ENCODE results near the gene EPHB3. TPM values are rescaled to one million over a fixed set of nuclear protein-coding genes. Genes with fewer than 3 reads are reported as not detected.

EPHB3 gene
- total RNA-seq, 1 donor from 2014 or later, result 0.92 TPM

DNA sequence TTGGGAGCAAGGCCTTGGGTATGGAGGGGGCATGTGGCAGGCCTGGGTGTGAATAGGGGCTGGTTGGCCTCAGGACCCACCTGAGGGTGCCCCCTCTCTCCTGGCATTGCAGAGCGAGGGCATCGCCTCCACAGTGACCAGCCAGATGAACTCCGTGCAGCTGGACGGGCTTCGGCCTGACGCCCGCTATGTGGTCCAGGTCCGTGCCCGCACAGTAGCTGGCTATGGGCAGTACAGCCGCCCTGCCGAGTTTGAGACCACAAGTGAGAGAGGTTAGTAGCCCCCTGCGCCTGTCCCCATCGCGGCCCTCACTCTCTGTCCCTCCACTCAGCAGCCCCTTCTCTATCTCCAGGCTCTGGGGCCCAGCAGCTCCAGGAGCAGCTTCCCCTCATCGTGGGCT is 16.0 kb downstream of the EPHB3 start:
- no peak for DNase-seq (ENCODE audit: low read depth)
- TF ChIP-seq, protein P1, sequence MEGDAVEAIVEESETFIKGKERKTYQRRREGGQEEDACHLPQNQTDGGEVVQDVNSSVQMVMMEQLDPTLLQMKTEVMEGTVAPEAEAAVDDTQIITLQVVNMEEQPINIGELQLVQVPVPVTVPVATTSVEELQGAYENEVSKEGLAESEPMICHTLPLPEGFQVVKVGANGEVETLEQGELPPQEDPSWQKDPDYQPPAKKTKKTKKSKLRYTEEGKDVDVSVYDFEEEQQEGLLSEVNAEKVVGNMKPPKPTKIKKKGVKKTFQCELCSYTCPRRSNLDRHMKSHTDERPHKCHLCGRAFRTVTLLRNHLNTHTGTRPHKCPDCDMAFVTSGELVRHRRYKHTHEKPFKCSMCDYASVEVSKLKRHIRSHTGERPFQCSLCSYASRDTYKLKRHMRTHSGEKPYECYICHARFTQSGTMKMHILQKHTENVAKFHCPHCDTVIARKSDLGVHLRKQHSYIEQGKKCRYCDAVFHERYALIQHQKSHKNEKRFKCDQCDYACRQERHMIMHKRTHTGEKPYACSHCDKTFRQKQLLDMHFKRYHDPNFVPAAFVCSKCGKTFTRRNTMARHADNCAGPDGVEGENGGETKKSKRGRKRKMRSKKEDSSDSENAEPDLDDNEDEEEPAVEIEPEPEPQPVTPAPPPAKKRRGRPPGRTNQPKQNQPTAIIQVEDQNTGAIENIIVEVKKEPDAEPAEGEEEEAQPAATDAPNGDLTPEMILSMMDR (conservative IDR thresholded peaks at IDR 0.05; ENCODE audit: low read depth, low read length), result no peak
- H3K4me3 ChIP-seq (ENCODE audit: low read depth, low read length), result no peak overlapping the region

DNA sequence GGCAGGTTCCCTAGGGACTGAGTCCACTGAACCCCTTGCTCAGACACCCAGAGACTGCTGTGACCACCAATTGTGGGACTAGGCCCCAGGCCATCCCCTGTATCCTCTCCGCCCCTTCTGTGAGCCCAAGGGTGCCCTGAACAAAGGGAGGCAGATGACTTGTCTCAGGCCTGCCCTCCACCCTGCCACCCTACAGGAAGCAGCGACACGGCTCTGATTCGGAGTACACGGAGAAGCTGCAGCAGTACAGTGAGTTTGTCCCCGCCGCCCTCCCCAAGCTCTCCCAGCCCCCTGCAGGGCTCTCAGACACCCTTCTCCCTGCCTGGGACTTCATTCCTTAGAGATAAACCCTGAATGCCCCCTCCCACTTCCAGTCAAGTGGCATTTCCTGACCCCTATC is 16.6 kb downstream of the EPHB3 start:
- TF ChIP-seq, protein P1 (conservative IDR thresholded peaks at IDR 0.05; ENCODE audit: low read depth, low read length), result no peak
- no peak for DNase-seq (ENCODE audit: low read depth)
- H3K4me3 ChIP-seq (ENCODE audit: low read depth, low read length), result no peak overlapping the region

DNA sequence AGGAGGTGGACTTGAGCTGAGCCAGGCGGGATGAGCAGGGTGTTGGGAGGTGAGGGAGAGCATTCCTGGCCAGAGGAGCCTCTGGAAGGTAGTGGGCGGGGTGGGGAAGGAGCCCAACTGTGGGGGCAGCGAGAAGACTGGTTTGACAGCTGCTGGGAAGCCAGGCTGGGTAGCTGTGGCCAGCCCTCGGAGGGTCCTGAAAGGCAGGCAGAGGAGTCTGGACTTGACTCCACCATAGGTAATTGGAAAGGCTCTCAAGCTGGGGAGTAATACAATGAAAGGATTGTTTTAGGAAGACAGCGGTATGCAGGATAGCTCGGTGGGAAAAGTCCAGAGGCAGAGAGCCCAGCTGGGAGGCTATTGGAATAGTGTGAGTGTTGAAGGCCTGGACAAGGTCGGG is 17.2 kb downstream of the EPHB3 start:
- TF ChIP-seq, protein P1 (conservative IDR thresholded peaks at IDR 0.05; ENCODE audit: low read depth, low read length), result no peak
- no peak for DNase-seq (ENCODE audit: low read depth)
- H3K4me3 ChIP-seq (ENCODE audit: low read depth, low read length), result no peak overlapping the region

DNA sequence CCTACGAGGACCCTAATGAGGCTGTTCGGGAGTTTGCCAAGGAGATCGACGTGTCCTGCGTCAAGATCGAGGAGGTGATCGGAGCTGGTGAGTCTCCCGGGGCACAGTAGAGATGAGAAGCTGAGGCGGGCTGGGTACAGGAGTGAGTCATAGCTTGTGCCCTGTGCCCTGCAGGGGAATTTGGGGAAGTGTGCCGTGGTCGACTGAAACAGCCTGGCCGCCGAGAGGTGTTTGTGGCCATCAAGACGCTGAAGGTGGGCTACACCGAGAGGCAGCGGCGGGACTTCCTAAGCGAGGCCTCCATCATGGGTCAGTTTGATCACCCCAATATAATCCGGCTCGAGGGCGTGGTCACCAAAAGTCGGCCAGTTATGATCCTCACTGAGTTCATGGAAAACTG is 17.9 kb downstream of the EPHB3 start:
- no peak for DNase-seq (ENCODE audit: low read depth)
- TF ChIP-seq, protein P1 (conservative IDR thresholded peaks at IDR 0.05; ENCODE audit: low read depth, low read length), result no peak
- no peak overlapping the region for H3K4me3 ChIP-seq (ENCODE audit: low read depth, low read length)

DNA sequence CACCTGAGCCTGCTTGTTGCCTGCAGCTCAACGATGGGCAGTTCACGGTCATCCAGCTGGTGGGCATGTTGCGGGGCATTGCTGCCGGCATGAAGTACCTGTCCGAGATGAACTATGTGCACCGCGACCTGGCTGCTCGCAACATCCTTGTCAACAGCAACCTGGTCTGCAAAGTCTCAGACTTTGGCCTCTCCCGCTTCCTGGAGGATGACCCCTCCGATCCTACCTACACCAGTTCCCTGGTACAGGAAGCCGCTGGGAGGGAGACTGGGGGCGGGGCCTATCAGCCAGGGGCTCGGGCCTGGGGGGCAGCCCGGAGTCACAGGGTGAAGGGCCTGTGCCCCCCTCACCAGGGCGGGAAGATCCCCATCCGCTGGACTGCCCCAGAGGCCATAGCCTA is 18.8 kb downstream of the EPHB3 start:
- DNase-seq (ENCODE audit: low read depth), result no peak
- TF ChIP-seq, protein P1 (conservative IDR thresholded peaks at IDR 0.05; ENCODE audit: low read depth, low read length), result no peak
- no peak overlapping the region for H3K4me3 ChIP-seq (ENCODE audit: low read depth, low read length)

DNA sequence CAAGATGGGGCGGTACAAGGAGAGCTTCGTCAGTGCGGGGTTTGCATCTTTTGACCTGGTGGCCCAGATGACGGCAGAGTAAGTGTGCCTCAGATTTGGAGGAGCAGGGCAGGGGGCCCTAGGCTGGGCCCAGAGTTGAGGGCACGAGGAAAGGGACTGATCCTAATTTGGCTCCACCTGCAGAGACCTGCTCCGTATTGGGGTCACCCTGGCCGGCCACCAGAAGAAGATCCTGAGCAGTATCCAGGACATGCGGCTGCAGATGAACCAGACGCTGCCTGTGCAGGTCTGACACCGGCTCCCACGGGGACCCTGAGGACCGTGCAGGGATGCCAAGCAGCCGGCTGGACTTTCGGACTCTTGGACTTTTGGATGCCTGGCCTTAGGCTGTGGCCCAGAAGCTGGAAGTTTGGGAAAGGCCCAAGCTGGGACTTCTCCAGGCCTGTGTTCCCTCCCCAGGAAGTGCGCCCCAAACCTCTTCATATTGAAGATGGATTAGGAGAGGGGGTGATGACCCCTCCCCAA is 19.8 kb downstream of the EPHB3 start:
- no peak for DNase-seq (ENCODE audit: low read depth)
- TF ChIP-seq, protein P1 (conservative IDR thresholded peaks at IDR 0.05; ENCODE audit: low read depth, low read length), result no peak
- no peak overlapping the region for H3K4me3 ChIP-seq (ENCODE audit: low read depth, low read length)
